ENCODE data around the gene BNC1.
"Not testable (repeated sequence)": the region's sequence is repeated elsewhere in the genome, so short reads cannot be mapped to it uniquely, and the experiment has no call there.

The BNC1 gene

GRCh38 chr15:83295417-83295816 is 11.0 kb upstream of the BNC1 start:
- no peak for FAIRE-seq

- FAIRE-seq = no peak
Observed at GRCh38 chr15:83293201-83293600, 8.7 kb upstream of the BNC1 start.

- no peak for FAIRE-seq
Observed at GRCh38 chr15:83292317-83292716, 7.9 kb upstream of the BNC1 start.

GRCh38 chr15:83290236-83290635 is 5.8 kb upstream of the BNC1 start:
- no peak for FAIRE-seq

- no peak for FAIRE-seq
Observed at GRCh38 chr15:83289160-83289559, 4.7 kb upstream of the BNC1 start.

- no peak for FAIRE-seq
Observed at GRCh38 chr15:83288381-83288801, 3.9 kb upstream of the BNC1 start.

- FAIRE-seq = no peak
Observed at GRCh38 chr15:83287541-83288027, 3.1 kb upstream of the BNC1 start.

GRCh38 chr15:83285979-83286553 is 1.6 kb upstream of the BNC1 start:
- FAIRE-seq = no peak

- no peak for FAIRE-seq
Observed at GRCh38 chr15:83285284-83285978, 967 bp upstream of the BNC1 start.

- FAIRE-seq = no peak
Observed at GRCh38 chr15:83283813-83284558, 478 bp downstream of the BNC1 start.

GRCh38 chr15:83283138-83283812 is 1.2 kb downstream of the BNC1 start:
- no peak for FAIRE-seq

GRCh38 chr15:83282776-83283137 is 1.7 kb downstream of the BNC1 start:
- FAIRE-seq = no peak

GRCh38 chr15:83282141-83282540 is 2.3 kb downstream of the BNC1 start:
- no peak for FAIRE-seq

- FAIRE-seq = no peak
Observed at GRCh38 chr15:83278191-83278590, 6.3 kb downstream of the BNC1 start.

GRCh38 chr15:83276661-83277060 is 7.8 kb downstream of the BNC1 start:
- no peak for FAIRE-seq

- no peak for FAIRE-seq
Observed at GRCh38 chr15:83275412-83275811, 9.1 kb downstream of the BNC1 start.

- no peak for FAIRE-seq
Observed at GRCh38 chr15:83270176-83270575, 14.3 kb downstream of the BNC1 start.

- no peak for FAIRE-seq
Observed at GRCh38 chr15:83268147-83268546, 16.3 kb downstream of the BNC1 start.

- no peak for FAIRE-seq
Observed at GRCh38 chr15:83262594-83263315, 21.7 kb downstream of the BNC1 start.

- FAIRE-seq = not testable (repeated sequence)
Observed at GRCh38 chr15:83262181-83262580, 22.3 kb downstream of the BNC1 start.

GRCh38 chr15:83250781-83251180 is 33.7 kb downstream of the BNC1 start:
- no peak for FAIRE-seq

- no peak for FAIRE-seq
Observed at GRCh38 chr15:83249030-83249343, 35.5 kb downstream of the BNC1 start.
